NT2/D1 (cell line): ENCODE results near the gene ARMH1.

Experiments used
- DNase-seq: peaks from one replicate; pipeline ENCODE4 v3.0.0-alpha.2; 2011; ENCODE audit warnings: low read depth, low spot score
- H3K27me3 ChIP-seq: 2 replicates; pipeline ENCODE4 v1.6.0; 2011; ENCODE audit warnings: mild to moderate bottlenecking; ENCODE audit not compliant: insufficient read length, insufficient read depth
- H3K36me3 ChIP-seq: 2 replicates; pipeline ENCODE4 v1.6.1; 2011; ENCODE audit warnings: mild to moderate bottlenecking, low read length, mixed read lengths; ENCODE audit not compliant: insufficient read depth, insufficient read length
- H3K4me1 ChIP-seq: 2 replicates; pipeline ENCODE4 v1.5.1; 2011; ENCODE audit not compliant: insufficient read depth, insufficient read length
- H3K4me3 ChIP-seq: 2 replicates; pipeline ENCODE4 v1.5.1; 2011; ENCODE audit warnings: low read depth; ENCODE audit not compliant: insufficient read length
- H3K9ac ChIP-seq: 2 replicates; pipeline ENCODE4 v1.6.0; 2011; ENCODE audit warnings: low read depth; ENCODE audit not compliant: insufficient read length
- H3K9me3 ChIP-seq: 2 replicates; pipeline ENCODE4 v1.5.1; 2011; ENCODE audit warnings: mild to moderate bottlenecking, low read length; ENCODE audit not compliant: insufficient read depth
- SUZ12 ChIP-seq: IDR thresholded peaks from 2 replicates; pipeline ENCODE4 v1.6.1; 2011; ENCODE audit not compliant: insufficient read length, insufficient read depth; ENCODE audit errors: extremely low read depth
- YY1 ChIP-seq: IDR thresholded peaks from 2 replicates; pipeline ENCODE4 v1.6.1; 2011; ENCODE audit not compliant: insufficient read length, insufficient read depth
- ZNF274 ChIP-seq: IDR thresholded peaks from 2 replicates; pipeline ENCODE4 v1.6.1; 2011; ENCODE audit warnings: mild to moderate bottlenecking, low read depth, low read length

ARMH1 gene

DNA sequence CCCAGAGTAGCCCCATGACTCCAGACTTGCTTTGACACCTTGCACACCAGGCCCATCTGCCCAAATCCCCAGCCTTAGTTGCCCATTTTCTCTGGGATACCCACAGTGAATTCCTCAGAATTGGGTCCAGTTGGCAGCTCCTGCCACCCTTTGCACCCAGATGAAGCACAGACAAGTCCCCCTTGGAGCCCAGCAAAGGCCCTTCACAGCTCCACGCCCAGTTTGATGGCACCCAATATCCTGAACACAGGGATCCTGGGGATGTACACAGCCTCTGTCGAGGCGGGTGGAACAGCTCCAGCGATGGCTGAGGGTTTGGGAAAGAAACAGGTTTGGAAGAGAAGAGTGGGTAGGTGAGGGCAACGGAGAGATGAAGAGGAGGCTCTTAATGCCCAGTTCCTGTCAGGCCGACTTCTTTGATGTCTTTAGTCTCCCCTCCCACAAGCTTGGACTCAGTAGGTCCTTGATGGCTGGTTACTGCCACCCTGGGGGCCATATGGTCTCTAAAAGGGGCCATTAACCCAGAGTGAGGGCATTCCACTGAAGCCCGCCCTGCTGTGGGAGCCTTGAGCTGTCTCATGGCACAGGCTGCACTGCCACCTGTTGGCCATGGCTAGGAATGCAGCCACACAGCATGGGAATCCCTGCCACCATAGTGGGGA is 21.9 kb upstream of the ARMH1 start:
- Histone ChIP-seq H3K9ac (no peak overlapping the region), H3K4me1 (peaks cover 31% of the 10 kb centered on the region), H3K27me3 (no peaks in the 10 kb centered on the region), H3K4me3 (no peak overlapping the region), H3K9me3 (no peaks in the 10 kb centered on the region), H3K36me3 (peaks cover 53% of the 10 kb centered on the region)
- TF ChIP-seq SUZ12 = no peak
- peak; percentile 45 for TF ChIP-seq YY1
- DNase-seq = peak; percentile 81

DNA sequence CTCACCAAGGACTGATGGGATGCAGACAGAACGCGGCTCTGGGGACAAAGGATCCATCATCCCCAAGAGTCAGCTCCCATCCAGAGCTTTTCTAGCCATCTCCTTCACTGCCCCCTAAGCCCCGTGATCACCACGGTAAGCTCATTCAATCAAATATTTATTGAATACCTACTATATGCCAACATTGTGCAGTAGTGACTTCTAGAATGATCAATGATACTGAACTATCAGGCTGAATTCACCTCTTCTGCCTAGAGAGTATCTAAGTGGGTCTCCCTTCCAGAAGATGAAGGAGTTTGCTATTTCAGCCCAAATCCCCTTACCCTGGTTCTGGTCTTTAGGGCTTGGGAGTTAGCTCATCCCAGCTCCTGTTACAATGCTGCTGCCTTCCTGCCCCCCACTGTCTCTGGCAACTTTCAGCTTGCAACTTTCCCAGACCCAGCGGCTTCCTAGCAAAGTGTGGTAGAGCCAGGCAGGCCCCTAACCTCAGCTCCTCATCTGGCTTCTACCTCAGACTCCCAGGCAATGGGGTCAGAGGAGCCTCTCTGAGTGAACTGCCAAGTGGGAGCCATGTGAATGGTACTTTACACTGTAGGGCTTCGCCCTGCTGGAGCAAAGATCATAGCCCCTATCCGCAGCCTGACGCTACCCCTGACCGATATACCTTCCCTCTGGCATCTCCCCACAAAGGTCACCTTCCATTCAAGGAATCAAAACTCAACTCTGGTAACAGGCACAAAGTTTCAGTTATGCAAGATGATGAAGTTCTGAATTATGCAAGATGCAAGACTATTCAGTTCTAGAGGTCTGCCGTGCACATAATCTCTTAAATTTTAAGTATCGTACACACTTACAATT is 21.2 kb upstream of the ARMH1 start:
- DNase-seq = no peak
- Histone ChIP-seq H3K9me3 (no peaks in the 10 kb centered on the region), H3K9ac (no peak overlapping the region), H3K27me3 (no peaks in the 10 kb centered on the region), H3K4me3 (no peak overlapping the region), H3K36me3 (peaks cover 45% of the 10 kb centered on the region), H3K4me1 (peaks cover 35% of the 10 kb centered on the region)
- TF ChIP-seq SUZ12 (no peak), YY1 (no peak), ZNF274 (no peak)

DNA sequence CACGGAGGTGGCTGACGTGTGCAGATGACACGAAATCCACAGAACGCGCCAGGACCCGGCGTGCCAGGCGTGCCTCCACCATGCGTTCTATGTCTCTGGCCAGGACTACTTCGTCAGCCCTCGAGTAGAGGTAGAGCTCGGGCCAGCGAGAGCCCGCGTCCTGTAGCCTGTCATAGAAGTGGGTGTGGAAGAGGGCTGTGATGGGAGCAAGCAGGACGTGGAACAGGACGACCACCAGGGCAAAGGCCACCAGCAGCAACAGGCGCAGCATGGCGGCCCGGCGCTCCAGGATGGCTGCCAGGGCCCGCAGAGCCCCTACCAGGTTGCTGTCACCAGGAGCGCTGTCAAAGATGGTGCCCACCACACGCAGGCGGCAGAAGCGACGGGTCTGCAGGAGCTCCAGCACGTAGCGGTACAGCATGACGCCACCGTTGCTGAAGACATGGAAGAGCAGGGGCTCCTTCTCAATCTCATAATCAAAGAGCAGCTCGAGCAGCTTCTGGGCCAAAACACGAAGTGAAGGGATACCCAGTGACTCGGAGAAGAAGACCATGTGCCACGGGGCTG is 19.8 kb upstream of the ARMH1 start:
- no peak overlapping the region for H3K4me3 ChIP-seq
- no peaks in the 10 kb centered on the region for H3K27me3 ChIP-seq
- H3K9ac ChIP-seq = peak overlapping the region; percentile 34
- no peaks in the 10 kb centered on the region for H3K9me3 ChIP-seq
- peaks cover 26% of the 10 kb centered on the region for H3K4me1 ChIP-seq
- TF ChIP-seq ZNF274 (no peak), SUZ12 (no peak), YY1 (no peak)
- DNase-seq = no peak
- peaks cover 35% of the 10 kb centered on the region for H3K36me3 ChIP-seq

DNA sequence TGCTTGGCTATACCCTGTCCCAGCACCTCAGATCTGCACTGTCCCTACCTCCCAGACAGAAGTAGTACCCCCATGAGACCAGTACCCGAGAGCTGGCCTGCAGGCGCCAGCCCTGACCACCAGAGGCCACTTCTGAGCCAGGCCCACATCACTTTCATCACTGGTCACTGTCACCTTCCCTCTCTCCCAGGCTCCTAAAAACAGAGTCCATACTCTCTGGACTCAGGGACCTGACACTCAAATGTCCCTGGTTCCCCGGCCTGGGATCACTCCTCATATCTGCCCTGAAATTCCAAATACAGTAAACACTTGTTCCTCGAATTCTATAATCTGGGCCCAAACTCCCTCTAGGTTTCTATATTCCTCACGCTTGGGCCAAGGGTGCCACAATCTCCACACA is 18.9 kb upstream of the ARMH1 start:
- DNase-seq = no peak
- Histone ChIP-seq H3K27me3 (no peaks in the 10 kb centered on the region), H3K9ac (peak overlapping the region; percentile 34), H3K9me3 (no peaks in the 10 kb centered on the region), H3K4me3 (no peak overlapping the region), H3K4me1 (peaks cover 24% of the 10 kb centered on the region), H3K36me3 (peaks cover 26% of the 10 kb centered on the region)
- TF ChIP-seq SUZ12 (no peak), YY1 (no peak), ZNF274 (no peak)

DNA sequence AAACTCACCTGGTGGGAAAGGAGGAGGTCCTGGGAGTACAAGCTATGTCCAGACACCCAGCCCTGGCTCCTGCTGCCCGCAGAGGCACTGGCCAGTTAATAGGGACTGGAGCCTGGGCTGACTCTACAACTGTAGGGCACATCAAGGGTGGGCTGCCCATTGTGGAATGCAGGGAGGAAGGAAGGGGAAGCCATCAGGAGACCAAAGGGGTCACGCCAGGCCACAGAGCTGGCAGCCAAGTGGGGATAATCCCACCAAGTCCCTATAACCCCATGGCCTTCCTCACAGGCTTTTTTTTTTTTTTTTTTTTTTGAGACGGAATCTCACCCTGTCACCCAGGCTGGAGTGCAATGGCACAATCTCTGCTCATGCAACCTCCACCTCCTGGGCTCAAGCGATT is 14.9 kb upstream of the ARMH1 start:
- Histone ChIP-seq H3K9ac (no peak overlapping the region), H3K4me3 (no peak overlapping the region), H3K4me1 (peaks cover 21% of the 10 kb centered on the region), H3K9me3 (no peaks in the 10 kb centered on the region), H3K36me3 (peaks cover 3% of the 10 kb centered on the region), H3K27me3 (no peaks in the 10 kb centered on the region)
- TF ChIP-seq YY1 (no peak), SUZ12 (no peak), ZNF274 (no peak)
- no peak for DNase-seq

DNA sequence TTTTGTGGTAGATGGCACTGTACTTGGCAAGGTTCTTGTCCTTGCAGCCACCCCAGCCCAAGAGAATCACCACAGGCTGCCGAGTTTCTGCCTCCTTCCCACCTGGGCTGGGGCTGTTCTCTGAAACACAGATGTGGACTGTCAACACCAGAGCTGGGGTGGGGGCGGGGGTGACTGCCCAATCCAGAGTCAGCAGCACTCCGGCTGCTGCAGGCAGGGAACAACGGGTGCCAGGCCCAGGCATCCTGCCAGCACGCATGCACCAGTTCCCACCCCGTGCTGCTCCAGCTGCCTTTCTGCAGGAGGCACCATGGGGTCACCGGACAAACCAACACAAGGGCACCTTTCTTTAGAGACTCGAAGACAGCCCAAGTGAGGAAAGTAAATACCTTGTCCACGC is 14.3 kb upstream of the ARMH1 start:
- Histone ChIP-seq H3K9me3 (no peaks in the 10 kb centered on the region), H3K36me3 (no peaks in the 10 kb centered on the region), H3K4me3 (no peak overlapping the region), H3K27me3 (no peaks in the 10 kb centered on the region), H3K9ac (peak overlapping the region; percentile 22), H3K4me1 (peaks cover 16% of the 10 kb centered on the region)
- TF ChIP-seq YY1 (no peak), SUZ12 (no peak), ZNF274 (no peak)
- DNase-seq = no peak
